HL-60 (cell line): ENCODE results near the gene SMTNL1.

Experiments
- DNase-seq, 2 experiments: peaks; one replicate each; pipeline ENCODE4 v3.0.0-alpha.2; 2010 to 2020; ENCODE audit warnings: low read depth in 1 of 2, low spot score in 1 of 2
- H3K27ac ChIP-seq: fragments of 250-450 bp; sonication (Bioruptor Pico); replicated peaks from 2 replicates; pipeline ENCODE4 v1.5.1; 2020; ENCODE audit warnings: mild to moderate bottlenecking, moderate library complexity
- H3K27me3 ChIP-seq: fragments of 250-450 bp; sonication (Bioruptor Pico); 2 replicates; pipeline ENCODE4 v1.5.1; 2021; ENCODE audit warnings: mild to moderate bottlenecking, moderate library complexity; ENCODE audit not compliant: insufficient read depth, poor library complexity, severe bottlenecking
- H3K4me3 ChIP-seq: replicated peaks from 2 replicates; pipeline ENCODE4 v1.5.1; 2011; ENCODE audit warnings: mild to moderate bottlenecking, control low read depth, low read length; ENCODE audit not compliant: insufficient read depth
- CTCF ChIP-seq: IDR thresholded peaks from one replicate; pipeline ENCODE4 v1.5.1; 2011; ENCODE audit warnings: low read length, control low read depth, inconsistent platforms; ENCODE audit not compliant: insufficient read depth
- GABPA ChIP-seq: IDR thresholded peaks from 2 replicates; pipeline ENCODE4 v1.6.1; 2012; ENCODE audit warnings: low read depth
- POLR2AphosphoS5 ChIP-seq: IDR thresholded peaks from 2 replicates; pipeline ENCODE4 v1.6.1; 2012; ENCODE audit warnings: low read depth
- REST ChIP-seq: IDR thresholded peaks from 2 replicates; pipeline ENCODE4 v1.6.1; 2012; ENCODE audit warnings: low read depth; ENCODE audit not compliant: insufficient replicate concordance
- SPI1 ChIP-seq: IDR thresholded peaks from 2 replicates; pipeline ENCODE4 v1.6.1; 2012; ENCODE audit warnings: low read depth, mild to moderate bottlenecking, borderline replicate concordance

The SMTNL1 gene

GRCh38 chr11:57493507-57494503 lies 43.6 kb upstream of the SMTNL1 start:
- Histone ChIP-seq H3K27ac (peak overlapping the region; percentile 54), H3K27me3 (no peaks in the 10 kb centered on the region), H3K4me3 (no peak overlapping the region)
- peak in 1 of 2 experiments; percentile 48 for DNase-seq
- peak; percentile 83 for TF ChIP-seq CTCF
- TF ChIP-seq REST = no peak
- peak; percentile 24; the same call in 1 of the 2 replicates for TF ChIP-seq POLR2AphosphoS5
- TF ChIP-seq GABPA = no peak
- TF ChIP-seq SPI1 = no peak

GRCh38 chr11:57496109-57496820 lies 41.1 kb upstream of the SMTNL1 start:
- TF ChIP-seq SPI1 (no peak), POLR2AphosphoS5 (0 out of 2 replicates have a peak, but pooled peaks have one; percentile 9)
- no peak for DNase-seq
- no peak overlapping the region for H3K27ac ChIP-seq
- H3K4me3 ChIP-seq = no peak overlapping the region
- H3K27me3 ChIP-seq = no peaks in the 10 kb centered on the region

- H3K4me3 ChIP-seq = no peak overlapping the region
- no peak overlapping the region for H3K27ac ChIP-seq
- DNase-seq = peak in 1 of 2 experiments; percentile 28
- no peaks in the 10 kb centered on the region for H3K27me3 ChIP-seq
- TF ChIP-seq SPI1 = peak; percentile 44; the same call in 1 of the 2 replicates
- no peak for TF ChIP-seq REST
Measured at GRCh38 chr11:57497303-57498247, 39.8 kb upstream of the SMTNL1 start.

- no peak for TF ChIP-seq POLR2AphosphoS5
- TF ChIP-seq GABPA = no peak
- TF ChIP-seq SPI1 = no peak
- no peak for TF ChIP-seq REST
- no peak for TF ChIP-seq CTCF
- Histone ChIP-seq H3K27ac (no peak overlapping the region), H3K4me3 (no peak overlapping the region), H3K27me3 (no peaks in the 10 kb centered on the region)
- no peak for DNase-seq
Measured at GRCh38 chr11:57498540-57498939, 38.9 kb upstream of the SMTNL1 start.
